Adrenal gland (tissue), 12 donors: Measurements from ENCODE around the gene TMEM242. TPM values are rescaled to one million over a fixed set of nuclear protein-coding genes. Genes with fewer than 3 reads are reported as not detected.

Experiments used
- DNase-seq, 7 donors: peaks; one replicate each; pipeline ENCODE4 v3.0.0-alpha.2; 2019 to 2020
- H3K27ac ChIP-seq, 5 donors: fragments of 200-600 bp; sonication (generic) in 4 of 5; 1 replicate in 3 of 5; 2 replicates in 2 of 5; pipeline versions ENCODE4 v1.5.1 to v1.8.0; 2016 to 2020; ENCODE audit warnings: mild to moderate bottlenecking in 1 of 5
- H3K27me3 ChIP-seq: fragments of 200-600 bp; 2 replicates; pipeline ENCODE4 v1.8.0; 2021
- H3K36me3 ChIP-seq, 2 donors: fragments of 200-600 bp; replicated peaks in 1 of 2; 1 replicate in 1 of 2; 2 replicates in 1 of 2; pipeline versions ENCODE4 v1.5.1 to v1.8.0; 2018 to 2022
- H3K4me1 ChIP-seq, 2 donors: fragments of 200-600 bp; replicated peaks in 1 of 2; 1 replicate in 1 of 2; 2 replicates in 1 of 2; pipeline versions ENCODE4 v1.5.1 to v1.8.0; 2018 to 2021
- H3K4me3 ChIP-seq, 4 donors: fragments of 200-600 bp; sonication (generic) in 3 of 4; one replicate each; pipeline ENCODE4 v1.5.1; 2016 to 2018
- H3K9me3 ChIP-seq, 3 donors: fragments of 200-600 bp; sonication (generic) in 1 of 3; replicated peaks in 1 of 3; 1 replicate in 2 of 3; 2 replicates in 1 of 3; pipeline versions ENCODE4 v1.5.1 to v1.8.0; 2016 to 2021
- POLR2A ChIP-seq, 2 donors: fragments of 450-650 bp; IDR thresholded peaks; one replicate each; pipeline ENCODE4 v1.6.1; 2017; ENCODE audit warnings: antibody characterized with exemption in 2 of 2, mild to moderate bottlenecking in 2 of 2, moderate library complexity in 1 of 2
- WGBS, 4 donors: extraction: QIAGEN DNeasy Blood & Tissue Kit in 2 of 4; methylation state at CpG; one replicate each; pipeline versions ENCODE4 v1.1.5 to v1.1.7; 2013 to 2017; 5-methylcytosine and 5-hydroxymethylcytosine counted together
- intact Hi-C, 2 donors: fragments of 100-400 bp; cut with DNase I; formaldehyde crosslinking; loops; one replicate each; pipeline versions ENCODE4 v1.14.1 to v1.15.0; 2022 to 2023
- polyA plus RNA-seq, 3 donors: library from polyadenylated mRNA; stranded (reverse); fragments of 200-250 nt in 2 of 3; fragments of 350-450 nt in 1 of 3; fragmentation: Illumina TruSeq in 1 of 3; extraction: RNeasy Lipid Tissue Mini Kit (QIAGEN cat#74804) in 1 of 3; gene quantifications; one replicate each; pipeline ENCODE4 v1.2.3, GENCODE V29; 2013 to 2014
- total RNA-seq, 9 donors: library from RNA; depleted of rRNA in 4 of 9; stranded (reverse); fragments of >200 nt in 4 of 9; fragments of 120-200 nt in 1 of 9; fragmentation: NEBNext Ultra II Directional in 1 of 9; extraction: Animal tissue kit (Norgen Biotek cat#: 25700) in 1 of 9; gene quantifications; one replicate each; pipeline versions ENCODE4 v1.1.0 to v1.2.4, GENCODE V29; 2013 to 2023
- TF ChIP-seq, protein P1 (sequence below), 6 experiments: fragments of 450-650 bp in 4 of 6; fragments of 200-600 bp in 2 of 6; sonication (generic) in 1 of 6; IDR thresholded peaks; 1 replicate in 5 of 6; 2 replicates in 1 of 6; pipeline versions ENCODE4 v1.5.1 to v1.8.0; 2016 to 2021; ENCODE audit warnings: antibody characterized with exemption in 6 of 6, mild to moderate bottlenecking in 2 of 6, moderate library complexity in 1 of 6
- donor health status: healthy with polysubstance abuse.
- donor health status: Bipolar disorder and iron deficiency.
- donor health status: DM: yes; HTN: yes; CAD: no.
- donor health status: DM: no; HTN: no; CAD: no.
- donor health status: DM: no; HTN: no; CAD: no.
- donor health status: DM: yes; HTN: yes; CAD: no.

TMEM242 gene
- total and polyA plus RNA-seq, 12 donors = 7.4 to 17.2 (median 12.5) TPM

DNA sequence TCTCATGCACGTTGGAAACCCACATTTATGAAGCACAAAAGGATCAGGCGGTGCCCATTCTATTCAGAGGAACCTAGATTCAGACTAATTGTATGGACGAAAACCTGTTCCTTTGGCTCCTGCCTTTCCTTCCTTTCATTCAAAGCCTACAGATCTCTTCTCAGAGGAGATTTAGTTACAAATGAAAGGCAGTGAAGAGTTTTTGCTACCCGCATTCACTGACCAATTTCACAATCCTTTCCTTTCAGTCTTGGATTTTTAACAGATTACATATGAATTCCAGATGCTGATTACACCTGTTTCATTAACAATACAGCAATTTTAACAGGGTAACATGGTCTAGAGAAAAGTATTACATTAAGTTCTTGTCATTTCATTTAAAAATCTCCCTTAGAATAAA is 32.0 kb downstream of the TMEM242 start:
- WGBS, 4 donors = 94 to 95% (median 94%) methylated on average over 4 of the region's 4 CpGs
- Histone ChIP-seq H3K27ac (no peak overlapping the region), H3K36me3 (peaks cover 0 to 11% of the 10 kb centered on the region in 2 donors), H3K4me3 (no peak overlapping the region), H3K27me3 (no peaks in the 10 kb centered on the region), H3K4me1 (no peaks in the 10 kb centered on the region), H3K9me3 (no peaks in the 10 kb centered on the region)
- TF ChIP-seq POLR2A (IDR thresholded peaks at IDR 0.05) = no peak
- TF ChIP-seq, protein P1, sequence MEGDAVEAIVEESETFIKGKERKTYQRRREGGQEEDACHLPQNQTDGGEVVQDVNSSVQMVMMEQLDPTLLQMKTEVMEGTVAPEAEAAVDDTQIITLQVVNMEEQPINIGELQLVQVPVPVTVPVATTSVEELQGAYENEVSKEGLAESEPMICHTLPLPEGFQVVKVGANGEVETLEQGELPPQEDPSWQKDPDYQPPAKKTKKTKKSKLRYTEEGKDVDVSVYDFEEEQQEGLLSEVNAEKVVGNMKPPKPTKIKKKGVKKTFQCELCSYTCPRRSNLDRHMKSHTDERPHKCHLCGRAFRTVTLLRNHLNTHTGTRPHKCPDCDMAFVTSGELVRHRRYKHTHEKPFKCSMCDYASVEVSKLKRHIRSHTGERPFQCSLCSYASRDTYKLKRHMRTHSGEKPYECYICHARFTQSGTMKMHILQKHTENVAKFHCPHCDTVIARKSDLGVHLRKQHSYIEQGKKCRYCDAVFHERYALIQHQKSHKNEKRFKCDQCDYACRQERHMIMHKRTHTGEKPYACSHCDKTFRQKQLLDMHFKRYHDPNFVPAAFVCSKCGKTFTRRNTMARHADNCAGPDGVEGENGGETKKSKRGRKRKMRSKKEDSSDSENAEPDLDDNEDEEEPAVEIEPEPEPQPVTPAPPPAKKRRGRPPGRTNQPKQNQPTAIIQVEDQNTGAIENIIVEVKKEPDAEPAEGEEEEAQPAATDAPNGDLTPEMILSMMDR (IDR thresholded peaks at IDR 0.05) = no peak
- no peak for DNase-seq
- intact Hi-C loops = no loop called here

DNA sequence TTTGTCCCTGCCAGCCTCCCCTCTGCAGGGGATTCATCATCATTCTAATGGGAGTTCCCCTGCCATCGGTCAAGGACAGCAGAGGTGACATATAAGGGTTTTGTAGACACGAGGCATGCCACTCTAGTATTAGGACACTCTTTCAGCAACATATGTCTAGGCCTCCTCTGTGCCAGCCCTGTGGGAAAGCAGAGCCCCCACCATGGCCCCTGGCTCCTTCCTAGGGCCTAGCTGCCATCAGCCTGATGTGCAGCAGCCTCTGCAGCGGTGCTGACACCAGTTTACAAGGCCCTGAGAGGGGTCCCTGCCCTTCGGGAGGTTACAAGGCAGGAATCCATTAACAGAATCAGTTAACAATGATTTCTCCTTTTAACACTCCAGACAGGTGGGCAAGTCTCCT is 32.5 kb downstream of the TMEM242 start:
- H3K4me1 ChIP-seq = no peaks in the 10 kb centered on the region
- H3K27me3 ChIP-seq = no peaks in the 10 kb centered on the region
- TF ChIP-seq, protein P1 (IDR thresholded peaks at IDR 0.05) = no peak
- no peak for TF ChIP-seq POLR2A (IDR thresholded peaks at IDR 0.05)
- intact Hi-C loops = no loop called here
- no peaks in the 10 kb centered on the region for H3K9me3 ChIP-seq
- H3K36me3 ChIP-seq = peaks cover 0 to 11% of the 10 kb centered on the region in 2 donors
- no peak overlapping the region for H3K4me3 ChIP-seq
- 74 to 83% (median 76%) methylated on average over 4 of the region's 4 CpGs for WGBS, 4 donors
- H3K27ac ChIP-seq = no peak overlapping the region
- DNase-seq = no peak

DNA sequence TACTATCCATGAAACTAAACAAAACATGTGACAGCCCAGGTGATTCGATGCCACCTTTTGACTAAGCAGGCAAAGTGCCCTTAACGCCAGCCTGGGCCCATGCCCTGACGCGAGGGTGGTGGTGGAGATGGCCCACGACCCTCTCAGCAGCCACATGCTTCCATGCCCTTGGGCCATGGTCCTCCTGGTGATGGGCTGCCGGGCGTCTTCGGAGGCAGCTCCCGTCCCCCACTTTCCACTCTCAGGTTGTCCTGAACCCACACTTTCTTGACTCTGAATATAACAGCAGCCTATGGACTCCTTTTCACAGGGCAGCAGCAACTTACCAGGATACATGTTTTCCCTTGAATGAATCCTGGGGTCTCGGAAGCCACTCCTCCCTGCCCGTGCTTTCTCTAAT is 33.6 kb downstream of the TMEM242 start:
- intact Hi-C loops = no loop called here
- H3K27me3 ChIP-seq = no peaks in the 10 kb centered on the region
- H3K36me3 ChIP-seq = peaks cover 0 to 11% of the 10 kb centered on the region in 2 donors
- no peak overlapping the region for H3K27ac ChIP-seq
- no peaks in the 10 kb centered on the region for H3K9me3 ChIP-seq
- H3K4me1 ChIP-seq = no peaks in the 10 kb centered on the region
- WGBS, 4 donors = 96 to 100% (median 98%) methylated on average over 11 of the region's 11 CpGs
- DNase-seq = no peak
- TF ChIP-seq, protein P1 (IDR thresholded peaks at IDR 0.05) = no peak
- TF ChIP-seq POLR2A (IDR thresholded peaks at IDR 0.05) = no peak
- no peak overlapping the region for H3K4me3 ChIP-seq

DNA sequence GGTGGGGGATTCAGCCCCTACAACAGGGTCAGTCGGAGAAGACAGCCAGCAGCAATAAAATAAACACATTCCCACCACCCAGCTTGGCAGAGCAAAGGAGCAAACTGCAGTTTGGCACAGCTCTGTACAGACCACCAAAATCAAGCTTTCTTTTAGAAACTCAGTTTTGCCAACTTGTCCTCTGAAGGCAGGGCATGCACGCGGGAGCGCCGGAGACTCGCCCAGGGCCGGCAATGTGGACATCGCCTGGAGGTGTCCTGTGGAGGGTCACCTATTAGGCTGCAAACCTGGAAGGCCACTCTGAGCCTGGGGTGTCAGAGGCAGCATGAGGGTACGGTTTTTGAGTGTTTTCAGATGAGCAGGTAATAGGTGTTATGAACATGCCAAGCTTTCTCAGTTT is 34.7 kb downstream of the TMEM242 start:
- intact Hi-C loops = no loop called here
- peaks cover 0 to 11% of the 10 kb centered on the region in 2 donors for H3K36me3 ChIP-seq

More for the DNA sequence above, 34.7 kb downstream of the TMEM242 start:
- H3K27ac ChIP-seq = no peak overlapping the region
- no peaks in the 10 kb centered on the region for H3K4me1 ChIP-seq
- no peaks in the 10 kb centered on the region for H3K27me3 ChIP-seq
- TF ChIP-seq, protein P1 (IDR thresholded peaks at IDR 0.05) = no peak
- TF ChIP-seq POLR2A (IDR thresholded peaks at IDR 0.05) = no peak
- no peak for DNase-seq
- no peaks in the 10 kb centered on the region for H3K9me3 ChIP-seq
- H3K4me3 ChIP-seq = no peak overlapping the region
- WGBS, 4 donors = 94 to 100% (median 96%) methylated on average over 6 to 9 of the region's 9 CpGs
